Choroid plexus epithelial cell (primary cell): ENCODE results near the gene KRTAP16-1.

ENCODE experiments used
- DNase-seq: peaks from one replicate; pipeline ENCODE4 v3.0.0-alpha.2; 2010; ENCODE audit warnings: low read depth
- H3K4me3 ChIP-seq: 2 replicates; pipeline ENCODE4 v1.5.1; 2011; ENCODE audit warnings: low read depth, mild to moderate bottlenecking, control low read depth, low read length, moderate library complexity
- TF ChIP-seq, protein P1 (sequence below): conservative IDR thresholded peaks from 2 replicates; pipeline ENCODE4 v1.5.1; 2011; ENCODE audit warnings: low read depth, mild to moderate bottlenecking, control low read depth, inconsistent platforms, low read length, moderate library complexity

Gene KRTAP16-1

DNA sequence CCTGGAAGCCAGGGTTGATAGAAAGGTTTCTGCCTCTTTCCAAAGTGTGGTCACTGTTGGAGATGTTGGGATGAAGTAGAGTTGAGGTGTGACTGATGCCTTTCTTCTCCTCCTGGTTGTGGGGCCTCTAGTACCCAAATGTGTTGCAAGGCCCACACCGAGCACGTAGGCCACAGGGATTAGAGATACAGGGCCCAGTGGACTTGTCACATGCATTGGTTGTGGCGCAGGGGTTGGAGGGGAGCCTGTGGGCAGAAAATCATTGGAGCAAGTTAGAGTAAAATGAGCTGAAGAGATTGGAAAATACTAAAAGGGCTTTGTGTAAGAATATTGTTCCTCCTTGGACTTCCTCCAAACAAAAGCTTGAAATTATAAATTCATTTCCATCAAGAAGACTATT lies 36.9 kb upstream of the KRTAP16-1 start:
- DNase-seq: no peak
- no peak overlapping the region for H3K4me3 ChIP-seq
- TF ChIP-seq, protein P1, sequence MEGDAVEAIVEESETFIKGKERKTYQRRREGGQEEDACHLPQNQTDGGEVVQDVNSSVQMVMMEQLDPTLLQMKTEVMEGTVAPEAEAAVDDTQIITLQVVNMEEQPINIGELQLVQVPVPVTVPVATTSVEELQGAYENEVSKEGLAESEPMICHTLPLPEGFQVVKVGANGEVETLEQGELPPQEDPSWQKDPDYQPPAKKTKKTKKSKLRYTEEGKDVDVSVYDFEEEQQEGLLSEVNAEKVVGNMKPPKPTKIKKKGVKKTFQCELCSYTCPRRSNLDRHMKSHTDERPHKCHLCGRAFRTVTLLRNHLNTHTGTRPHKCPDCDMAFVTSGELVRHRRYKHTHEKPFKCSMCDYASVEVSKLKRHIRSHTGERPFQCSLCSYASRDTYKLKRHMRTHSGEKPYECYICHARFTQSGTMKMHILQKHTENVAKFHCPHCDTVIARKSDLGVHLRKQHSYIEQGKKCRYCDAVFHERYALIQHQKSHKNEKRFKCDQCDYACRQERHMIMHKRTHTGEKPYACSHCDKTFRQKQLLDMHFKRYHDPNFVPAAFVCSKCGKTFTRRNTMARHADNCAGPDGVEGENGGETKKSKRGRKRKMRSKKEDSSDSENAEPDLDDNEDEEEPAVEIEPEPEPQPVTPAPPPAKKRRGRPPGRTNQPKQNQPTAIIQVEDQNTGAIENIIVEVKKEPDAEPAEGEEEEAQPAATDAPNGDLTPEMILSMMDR: no peak

GRCh38 chr17:41343029-41343428 lies 33.9 kb upstream of the KRTAP16-1 start:
- no peak for DNase-seq
- TF ChIP-seq, protein P1: no peak
- no peak overlapping the region for H3K4me3 ChIP-seq

GRCh38 chr17:41340934-41341861 lies 32.1 kb upstream of the KRTAP16-1 start:
- no peak overlapping the region for H3K4me3 ChIP-seq
- TF ChIP-seq, protein P1: no peak
- DNase-seq: no peak

DNA sequence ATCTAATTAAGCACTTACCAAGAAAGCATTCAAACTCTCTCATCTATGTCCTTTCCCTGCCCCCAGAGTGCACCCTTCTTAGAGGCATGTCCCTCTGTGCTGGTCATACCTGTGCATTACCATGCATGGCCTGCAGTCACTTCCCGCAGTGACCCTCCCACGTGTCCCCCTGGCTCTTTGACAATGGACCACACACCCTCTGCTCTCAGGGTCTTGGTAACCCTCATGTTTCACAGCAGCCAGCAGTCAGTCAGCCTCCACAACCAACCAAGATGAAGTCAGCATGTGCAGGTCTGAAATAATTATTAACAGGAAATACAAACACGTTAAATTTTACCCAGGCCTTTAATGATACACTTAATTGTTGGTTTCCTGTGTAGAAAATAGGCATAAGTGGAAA lies 31.4 kb upstream of the KRTAP16-1 start:
- no peak for DNase-seq
- H3K4me3 ChIP-seq: no peak overlapping the region
- TF ChIP-seq, protein P1: no peak

DNA sequence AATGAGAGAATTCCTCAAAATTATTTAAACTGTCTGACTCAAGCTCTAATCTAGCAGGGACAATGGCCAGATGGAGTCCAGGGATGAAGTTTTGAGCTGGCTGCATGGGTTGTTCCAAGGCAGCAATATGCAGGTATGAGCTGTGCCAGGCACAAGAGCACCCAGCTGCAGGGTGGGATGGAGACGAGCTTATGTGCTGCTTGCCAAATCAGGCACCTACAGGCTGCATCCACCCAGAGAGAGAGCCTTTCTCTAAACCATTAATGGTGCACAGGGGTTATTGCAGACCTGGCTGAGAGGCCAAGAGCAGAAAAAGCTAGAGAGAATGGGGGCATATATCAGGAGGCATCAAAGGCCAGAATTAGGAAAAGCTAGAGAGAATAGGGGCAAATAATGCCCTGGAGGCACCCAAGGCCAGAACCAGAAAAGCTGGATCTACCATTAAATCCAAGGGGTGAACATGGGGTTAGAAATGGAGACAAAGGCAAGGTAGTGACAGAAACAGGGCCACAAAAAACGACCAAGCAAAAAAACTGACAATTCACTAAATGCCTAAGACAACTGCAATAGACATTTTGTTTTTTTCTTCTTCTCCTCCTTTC lies 30.6 kb upstream of the KRTAP16-1 start:
- TF ChIP-seq, protein P1: no peak
- DNase-seq: no peak
- no peak overlapping the region for H3K4me3 ChIP-seq

- peak; percentile 32 for DNase-seq
- no peak overlapping the region for H3K4me3 ChIP-seq
- TF ChIP-seq, protein P1: no peak
Observed at GRCh38 chr17:41338961-41339485, 29.9 kb upstream of the KRTAP16-1 start.

- TF ChIP-seq, protein P1: no peak
- DNase-seq: no peak
Observed at GRCh38 chr17:41335747-41336146, 26.6 kb upstream of the KRTAP16-1 start.

More at GRCh38 chr17:41335747-41336146, 26.6 kb upstream of the KRTAP16-1 start:
- no peak overlapping the region for H3K4me3 ChIP-seq
